MCF 10A (cell line): ENCODE results near the gene SLC1A1. TPM values are rescaled to one million over a fixed set of nuclear protein-coding genes. Genes with fewer than 3 reads are reported as not detected.
A peak's percentile ranks its signal among the peaks of the same experiment; 100 is the strongest.

ENCODE experiments used
- BruUV-seq: library from RNA; stranded (reverse); fragments of 400-500 nt; replicated peaks from 2 replicates; lab custom pipeline; 2021; lab: Mats Ljungman, UMichigan
- CTCF ChIA-PET: fragments of 300-600 bp; sonication (Branson Sonifier 250); formaldehyde crosslinking; extraction: SDS; loops from one replicate; lab custom pipeline; 2021; ENCODE audit warnings: antibody characterized with exemption, inconsistent platforms; lab: Yijun Ruan, JAX
- POLR2A ChIA-PET: fragments of 300-600, 350-650 bp; sonication (Branson Sonifier 250); formaldehyde crosslinking; extraction: SDS; loops from one replicate; lab custom pipeline; 2020; ENCODE audit warnings: antibody characterized with exemption, inconsistent platforms; lab: Yijun Ruan, JAX
- DNase-seq: peaks from one replicate; pipeline ENCODE4 v3.0.0-alpha.2; 2018; ENCODE audit not compliant: unreplicated experiment
- H3K27ac Mint-ChIP-seq: one replicate; pipeline ENCODE4 v1.8.0; 2022; ENCODE audit warnings: mild to moderate bottlenecking, low read depth, mixed read lengths; ENCODE audit not compliant: unreplicated experiment
- H3K27me3 Mint-ChIP-seq: one replicate; pipeline ENCODE4 v1.8.0; 2022; ENCODE audit warnings: mixed read lengths; ENCODE audit not compliant: insufficient read depth, unreplicated experiment
- H3K36me3 Mint-ChIP-seq: one replicate; pipeline ENCODE4 v1.8.0; 2022; ENCODE audit warnings: mild to moderate bottlenecking, moderate library complexity, mixed read lengths; ENCODE audit not compliant: insufficient read depth, unreplicated experiment
- H3K4me1 Mint-ChIP-seq: one replicate; pipeline ENCODE4 v1.8.0; 2022; ENCODE audit warnings: mixed read lengths; ENCODE audit not compliant: insufficient read depth, unreplicated experiment
- H3K4me3 Mint-ChIP-seq: one replicate; pipeline ENCODE4 v1.8.0; 2022; ENCODE audit warnings: mild to moderate bottlenecking, moderate library complexity, mixed read lengths; ENCODE audit not compliant: unreplicated experiment
- H3K9me3 Mint-ChIP-seq: one replicate; pipeline ENCODE4 v1.8.0; 2022; ENCODE audit warnings: mixed read lengths; ENCODE audit not compliant: unreplicated experiment
- CTCF ChIP-seq: fragments of 200-600 bp; IDR thresholded peaks from one replicate; pipeline ENCODE4 v1.8.0; 2022; ENCODE audit warnings: antibody characterized with exemption, mild to moderate bottlenecking; ENCODE audit not compliant: unreplicated experiment
- intact Hi-C: fragments of 100-400 bp; cut with micrococcal nuclease; formaldehyde crosslinking; loops from 2 replicates; pipeline ENCODE4 v1.14.1; 2022
- total RNA-seq: library from RNA; stranded (reverse); gene quantifications from 2 replicates; pipeline ENCODE4 v1.2.3, GENCODE V29; 2022

Gene SLC1A1
- total RNA-seq, 1 experiment from 2014 or later, result 0.16 TPM

DNA sequence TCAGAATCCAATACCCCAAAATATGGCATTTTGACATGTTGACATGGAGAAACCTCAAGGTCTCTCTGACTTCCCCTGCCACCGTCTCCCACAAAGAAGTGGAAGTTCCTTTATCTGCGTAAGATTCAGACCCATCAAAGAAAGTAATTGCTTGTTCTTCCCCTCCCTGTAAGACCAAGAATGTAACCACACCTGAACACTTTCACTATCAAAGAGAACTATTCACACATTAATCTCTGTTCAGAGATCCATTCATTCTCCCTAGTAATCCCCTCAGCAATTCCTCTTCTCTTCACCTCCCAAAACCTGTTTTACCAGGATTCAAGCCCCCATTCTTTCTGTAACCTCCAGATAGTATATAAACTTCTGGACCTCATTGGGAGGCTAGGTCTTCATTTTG is 4.1 kb upstream of the SLC1A1 start:
- BruUV-seq, result no TSS peak
- H3K27me3 Mint-ChIP-seq, result no peaks in the 10 kb centered on the region
- intact Hi-C loops, result no loop called here
- ChIA-PET CTCF (no interaction called here), POLR2A (no interaction called here)
- H3K27ac Mint-ChIP-seq, result no peak overlapping the region
- H3K9me3 Mint-ChIP-seq, result no peaks in the 10 kb centered on the region
- H3K36me3 Mint-ChIP-seq, result no peaks in the 10 kb centered on the region
- no peak for TF ChIP-seq CTCF
- no peak for DNase-seq
- H3K4me3 Mint-ChIP-seq, result no peak overlapping the region
- H3K4me1 Mint-ChIP-seq, result no peaks in the 10 kb centered on the region

- CTCF ChIA-PET, result interaction anchor here (0.6 kb wide), 1 partner anchor 273 kb away, joined by 3 read pairs; no protein-coding TSS in a partner anchor
- POLR2A ChIA-PET, result interaction anchor here (0.7 kb wide), 1 partner anchor 94 kb away, joined by 3 read pairs; no protein-coding TSS in a partner anchor
- H3K27me3 Mint-ChIP-seq, result no peaks in the 10 kb centered on the region
- intact Hi-C loops, result no loop called here
- no peak for TF ChIP-seq CTCF
- BruUV-seq, result no TSS peak
- no peaks in the 10 kb centered on the region for H3K36me3 Mint-ChIP-seq
- H3K27ac Mint-ChIP-seq, result no peak overlapping the region
- peak overlapping the region; percentile 73 for H3K4me3 Mint-ChIP-seq
- H3K9me3 Mint-ChIP-seq, result no peaks in the 10 kb centered on the region
- DNase-seq, result no peak
- no peaks in the 10 kb centered on the region for H3K4me1 Mint-ChIP-seq
These were observed 728 bp upstream of the SLC1A1 start for GRCh38 chr9:4489562-4489918.

GRCh38 chr9:4490705-4491625 is 697 bp downstream of the SLC1A1 start:
- Mint-ChIP-seq H3K4me1 (no peaks in the 10 kb centered on the region), H3K27ac (no peak overlapping the region), H3K36me3 (no peaks in the 10 kb centered on the region), H3K4me3 (peak overlapping the region; percentile 73), H3K9me3 (no peaks in the 10 kb centered on the region), H3K27me3 (peaks cover 11% of the 10 kb centered on the region)
- ChIA-PET POLR2A (interaction anchor here (0.7 kb wide), 2 partner anchors 14 to 52 kb away, joined by 3 read pairs; no protein-coding TSS in a partner anchor), CTCF (interaction anchor here (0.6 to 0.7 kb wide), 2 partner anchors 137 to 205 kb away, joined by 3 read pairs; no protein-coding TSS in a partner anchor)
- no TSS peak for BruUV-seq
- intact Hi-C loops, result no loop called here
- TF ChIP-seq CTCF, result no peak
- DNase-seq, result no peak

GRCh38 chr9:4491626-4491975 is 1.3 kb downstream of the SLC1A1 start:
- Mint-ChIP-seq H3K27me3 (peaks cover 12% of the 10 kb centered on the region), H3K4me1 (no peaks in the 10 kb centered on the region), H3K4me3 (peak overlapping the region; percentile 73), H3K27ac (no peak overlapping the region), H3K9me3 (no peaks in the 10 kb centered on the region), H3K36me3 (no peaks in the 10 kb centered on the region)
- BruUV-seq, result no TSS peak
- no peak for TF ChIP-seq CTCF
- ChIA-PET POLR2A (interaction anchor here (0.7 kb wide), 1 partner anchor 53 kb away, joined by 3 read pairs; no protein-coding TSS in a partner anchor), CTCF (interaction anchor here (0.6 to 0.7 kb wide), 2 partner anchors 138 to 204 kb away, joined by 3 read pairs; no protein-coding TSS in a partner anchor)
- no peak for DNase-seq
- intact Hi-C loops, result no loop called here
